ENCODE measurements around the gene MEAF6. TPM values are rescaled to one million over a fixed set of nuclear protein-coding genes. Genes with fewer than 3 reads are reported as not detected.

MEAF6 gene
- polyA plus RNA-seq, 1 of the 3 experiments (the other 2 are of a cell fraction), result 60.5 TPM

- Histone ChIP-seq H3K4me2 (no peak overlapping the region), H3K9ac (no peak overlapping the region), H3K36me3 (replicated peaks in 1 of 2; ENCODE audit: control insufficient read depth in 1 of 2, insufficient read depth in 2 of 2, low read length in 1 of 2) (peaks cover 9 to 15% of the 10 kb centered on the region in 2 experiments), H3K4me3 (ENCODE audit: low read depth in 2 of 2, low read length in 1 of 2) (no peak overlapping the region), H3K27me3 (ENCODE audit: insufficient read depth) (no peaks in the 10 kb centered on the region), H4K20me1 (ENCODE audit: insufficient read depth) (no peaks in the 10 kb centered on the region), H3K4me1 (ENCODE audit: control insufficient read depth in 1 of 2, insufficient read depth in 2 of 2, low read depth in 1 of 2, low read length in 1 of 2) (peaks cover 0 to 12% of the 10 kb centered on the region in 2 experiments; a peak in 1 of 4 replicates), H3K27ac (ENCODE audit: low read depth in 2 of 2, low read length in 1 of 2) (no peak overlapping the region), H2AFZ (ENCODE audit: low read depth) (no peak overlapping the region), H3K9me2 (no peaks in the 10 kb centered on the region), H3K9me3 (no peaks in the 10 kb centered on the region), H3F3A (replicated peaks; ENCODE audit: insufficient read depth) (peaks cover 8% of the 10 kb centered on the region), H3K79me2 (ENCODE audit: insufficient read depth) (peaks cover under 1% of the 10 kb centered on the region; the same call in 1 of the 2 replicates)
- 67% methylated on average over 3 of the region's 7 CpGs for WGBS (ENCODE audit: low lambda C conversion rate)
- DNase-seq, result no peak
- POLR2A ChIA-PET, result no interaction called here
- CTCF ChIA-PET, result no interaction called here
- TF ChIP-seq ZBTB33 (IDR thresholded peaks at IDR 0.05; ENCODE audit: borderline replicate concordance, low read depth) (no peak), YY1 (IDR thresholded peaks at IDR 0.05; ENCODE audit: low read depth) (no peak), GABPA (IDR thresholded peaks at IDR 0.05; ENCODE audit: low read depth) (no peak), FOXM1 (IDR thresholded peaks at IDR 0.05; ENCODE audit: low read depth) (no peak), TAF1 (IDR thresholded peaks at IDR 0.05; ENCODE audit: borderline replicate concordance, low read depth, low read length) (no peak), TEAD4 (IDR thresholded peaks at IDR 0.05; ENCODE audit: borderline replicate concordance, insufficient read depth) (no peak)
These were observed 44.5 kb upstream of the MEAF6 start for GRCh38 chr1:37559080-37559479.

- Histone ChIP-seq H3K79me2 (ENCODE audit: insufficient read depth) (peaks cover 7% of the 10 kb centered on the region), H3K27ac (ENCODE audit: low read depth in 2 of 2, low read length in 1 of 2) (no peak overlapping the region), H3K36me3 (replicated peaks in 1 of 2; ENCODE audit: control insufficient read depth in 1 of 2, insufficient read depth in 2 of 2, low read length in 1 of 2) (peaks cover 9 to 15% of the 10 kb centered on the region in 2 experiments), H3K4me3 (ENCODE audit: low read depth in 2 of 2, low read length in 1 of 2) (no peak overlapping the region), H3K4me1 (ENCODE audit: control insufficient read depth in 1 of 2, insufficient read depth in 2 of 2, low read depth in 1 of 2, low read length in 1 of 2) (peaks cover 0 to 12% of the 10 kb centered on the region in 2 experiments; a peak in 2 of 4 replicates), H4K20me1 (ENCODE audit: insufficient read depth) (no peaks in the 10 kb centered on the region), H3K4me2 (no peak overlapping the region), H2AFZ (ENCODE audit: low read depth) (no peak overlapping the region), H3K9me3 (no peaks in the 10 kb centered on the region), H3K9ac (no peak overlapping the region), H3K9me2 (no peaks in the 10 kb centered on the region), H3K27me3 (ENCODE audit: insufficient read depth) (no peaks in the 10 kb centered on the region), H3F3A (replicated peaks; ENCODE audit: insufficient read depth) (peaks cover 4% of the 10 kb centered on the region)
- TF ChIP-seq EZH2phosphoT487 (IDR thresholded peaks at IDR 0.05; ENCODE audit: borderline replicate concordance, low read depth), result no peak
- no peak for TF ChIP-seq REST (IDR thresholded peaks at IDR 0.05; ENCODE audit: low read depth, low read length)
- TF ChIP-seq GABPA (IDR thresholded peaks at IDR 0.05; ENCODE audit: low read depth), result no peak
- no peak for TF ChIP-seq PBX3 (IDR thresholded peaks at IDR 0.05)
- TF ChIP-seq RXRA (IDR thresholded peaks at IDR 0.05; ENCODE audit: borderline replicate concordance, low read depth), result no peak
- no peak for TF ChIP-seq YY1 (IDR thresholded peaks at IDR 0.05; ENCODE audit: low read depth)
- TF ChIP-seq RCOR1 (IDR thresholded peaks at IDR 0.05; ENCODE audit: low read length), result no peak
- no peak for TF ChIP-seq EP300 (IDR thresholded peaks at IDR 0.05; ENCODE audit: borderline replicate concordance in 1 of 2, low read depth in 1 of 2, low read length in 1 of 2)
- TF ChIP-seq MXI1 (IDR thresholded peaks at IDR 0.05; ENCODE audit: low read depth, low read length), result no peak
- TF ChIP-seq ZBTB33 (IDR thresholded peaks at IDR 0.05; ENCODE audit: borderline replicate concordance, low read depth), result no peak
- DNase-seq, result no peak
- CTCF ChIA-PET, result no interaction called here
- POLR2A ChIA-PET, result no interaction called here
- WGBS (ENCODE audit: low lambda C conversion rate), result 94% methylated on average over 1 of the region's 1 CpG
These were observed 43.8 kb upstream of the MEAF6 start for GRCh38 chr1:37558411-37558810.

Measured in SK-N-SH (cell line).